DMS79 treated with DMSO at 0.1 percent for 48 hours (cell line): ENCODE data around the gene FOXC1.
A peak's percentile ranks its signal among the peaks of the same experiment; 100 is the strongest.

Source experiments
- DNase-seq: peaks from one replicate; lab custom pipeline; 2025; lab: John Stamatoyannopoulos, UW

The FOXC1 gene

DNA sequence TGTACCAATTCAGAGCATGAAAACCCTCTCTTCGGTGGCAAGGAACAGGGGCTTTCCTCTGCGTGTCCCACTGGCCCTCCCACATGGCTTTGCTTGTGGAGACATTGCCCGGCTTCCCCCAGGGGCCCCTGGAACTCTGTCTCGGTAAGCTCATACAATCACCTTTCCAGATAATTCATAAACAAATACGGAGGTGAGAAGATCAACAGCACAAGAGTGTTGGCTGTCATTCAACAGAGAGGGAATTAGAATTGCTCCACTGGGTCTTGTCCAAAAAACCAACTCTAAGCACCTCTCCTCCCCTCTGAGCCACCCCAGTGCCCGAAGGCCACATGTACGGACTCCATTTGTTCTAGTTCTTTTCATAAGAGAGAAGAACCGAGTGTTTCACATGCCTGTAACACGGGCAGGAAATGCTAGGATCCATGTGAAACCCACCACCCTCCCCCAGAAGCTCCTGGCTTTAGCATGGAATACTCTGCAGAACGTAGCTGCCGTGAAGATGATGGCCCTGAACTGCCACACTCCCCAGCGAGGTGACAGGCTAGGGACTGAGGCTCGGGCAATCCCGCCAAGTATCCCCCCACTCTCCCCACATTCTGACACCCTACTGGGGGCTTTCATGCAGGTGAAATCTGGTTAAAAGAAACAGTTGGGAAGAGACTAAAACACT is 24.6 kb upstream of the FOXC1 start:
- no peak for DNase-seq

DNA sequence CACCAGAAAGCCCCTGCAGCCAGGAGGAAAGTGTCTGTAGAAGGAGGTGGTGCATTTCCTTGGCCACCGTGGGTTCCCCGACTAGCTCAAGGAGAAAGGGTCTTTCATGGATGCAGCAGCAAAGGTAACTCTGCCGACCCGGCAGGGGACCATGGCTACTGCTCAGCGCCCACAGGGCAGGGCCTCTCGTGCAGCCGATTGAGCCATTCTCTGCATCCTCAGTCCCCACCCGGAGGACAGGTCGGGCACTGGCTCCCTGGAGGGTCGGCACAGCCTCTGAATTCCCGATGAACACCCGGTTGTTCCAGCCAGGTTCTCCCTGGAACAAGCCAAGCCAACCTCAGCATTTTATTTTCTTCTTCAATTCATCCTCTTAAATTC is 24.1 kb upstream of the FOXC1 start:
- no peak for DNase-seq

DNA sequence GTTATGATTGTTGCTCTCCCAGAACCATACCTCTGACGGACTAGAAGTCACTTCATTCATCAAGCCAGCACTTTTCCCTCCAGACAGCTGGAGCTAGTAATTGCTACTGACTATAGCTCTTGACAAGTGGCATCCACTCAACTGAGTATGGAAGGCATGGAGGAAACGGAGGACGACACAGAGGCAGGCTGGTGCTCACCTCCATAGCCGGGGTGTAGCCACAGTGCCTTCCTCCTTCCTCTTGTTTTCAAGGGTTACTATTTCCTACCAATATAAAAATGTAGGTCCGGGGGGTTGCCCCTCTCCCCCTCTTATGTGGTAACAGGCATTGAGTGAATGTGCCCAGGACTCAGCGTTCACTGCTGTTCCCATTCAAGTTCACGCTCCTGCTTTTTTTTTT is 23.5 kb upstream of the FOXC1 start:
- no peak for DNase-seq

DNA sequence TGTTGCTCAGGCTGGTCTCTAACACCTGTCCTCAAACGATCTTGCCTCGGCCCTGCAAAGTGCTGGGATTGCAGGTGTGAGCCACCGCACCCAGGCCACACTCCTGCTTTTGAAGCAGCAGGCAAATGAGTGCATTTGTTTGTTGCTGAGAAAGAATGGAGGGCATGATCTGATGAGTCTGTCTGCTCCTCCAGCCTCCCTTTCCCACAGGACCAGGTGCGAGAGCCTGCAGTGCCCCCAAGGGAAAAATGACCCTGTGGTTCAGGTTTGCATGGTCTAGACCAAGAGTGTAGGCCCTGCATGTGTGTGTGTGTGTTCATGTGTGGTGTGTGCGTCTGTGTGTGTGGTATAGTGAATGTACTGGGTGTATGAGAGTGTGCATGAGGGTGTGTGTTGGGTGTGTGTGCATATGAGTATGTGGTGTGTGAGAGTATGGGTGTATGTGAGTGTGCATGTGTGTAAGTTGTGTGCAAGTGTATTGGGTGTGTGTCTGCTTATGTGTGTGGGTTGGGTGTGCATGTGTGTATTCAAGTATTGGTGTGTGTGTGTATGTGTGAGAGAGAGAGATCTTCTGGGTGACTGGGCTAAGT is 22.8 kb upstream of the FOXC1 start:
- no peak for DNase-seq

DNA sequence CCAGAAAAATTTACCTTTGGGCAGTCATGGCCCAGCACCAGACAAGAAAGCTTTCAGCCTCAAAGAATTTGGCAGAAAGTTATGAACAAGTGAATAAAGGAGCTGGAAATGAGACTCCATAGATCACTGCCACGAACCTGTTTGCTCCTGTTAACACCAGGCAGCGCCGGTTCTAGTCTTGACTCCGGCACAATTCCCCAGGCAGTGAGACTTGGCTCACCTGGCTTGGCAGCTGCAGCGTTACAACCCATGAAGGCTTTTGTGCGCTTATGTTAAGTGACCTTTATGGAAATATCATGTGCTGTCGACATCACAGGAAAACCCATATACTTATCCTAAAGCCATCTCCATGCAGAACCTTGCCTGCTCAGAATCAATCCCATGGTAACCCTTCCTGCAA is 22.2 kb upstream of the FOXC1 start:
- DNase-seq = no peak

DNA sequence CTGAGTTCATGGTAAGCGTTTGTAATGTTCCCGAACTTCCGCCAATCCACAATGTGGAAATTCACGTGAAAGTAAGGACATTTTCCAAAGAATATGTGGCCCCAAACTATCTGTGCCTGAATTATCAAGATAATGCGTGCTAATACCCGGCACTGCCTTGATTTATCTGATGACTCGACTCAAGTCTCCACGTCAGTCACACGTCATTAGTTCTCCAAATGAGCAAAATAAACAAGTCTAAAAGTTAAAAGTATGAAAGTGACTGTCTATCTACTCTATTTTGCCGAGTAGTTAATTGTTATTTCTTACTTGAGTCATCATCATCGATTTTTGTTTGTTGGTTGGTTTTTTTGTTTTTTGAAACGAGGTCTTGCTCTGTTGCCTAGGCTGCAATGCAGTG is 21.7 kb upstream of the FOXC1 start:
- DNase-seq = no peak

DNA sequence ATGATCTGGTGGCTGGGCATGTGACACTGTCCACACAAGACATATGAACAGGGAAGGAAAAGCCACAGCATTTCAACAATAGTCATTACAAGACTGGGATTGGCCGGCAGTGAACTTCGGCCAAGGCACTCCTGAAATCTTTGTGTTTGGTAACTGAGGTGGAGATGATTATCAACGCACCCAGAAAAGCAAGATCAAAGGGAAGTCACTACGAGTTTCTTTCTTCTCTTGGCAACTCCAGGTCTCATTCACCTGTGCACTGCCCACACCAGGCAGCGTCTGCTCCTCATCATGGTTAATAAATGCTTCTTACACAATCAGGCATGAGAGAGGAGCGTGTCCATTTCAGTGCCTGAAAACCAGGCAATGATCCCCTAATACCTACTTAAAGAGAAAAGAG is 20.5 kb upstream of the FOXC1 start:
- DNase-seq = no peak

DNA sequence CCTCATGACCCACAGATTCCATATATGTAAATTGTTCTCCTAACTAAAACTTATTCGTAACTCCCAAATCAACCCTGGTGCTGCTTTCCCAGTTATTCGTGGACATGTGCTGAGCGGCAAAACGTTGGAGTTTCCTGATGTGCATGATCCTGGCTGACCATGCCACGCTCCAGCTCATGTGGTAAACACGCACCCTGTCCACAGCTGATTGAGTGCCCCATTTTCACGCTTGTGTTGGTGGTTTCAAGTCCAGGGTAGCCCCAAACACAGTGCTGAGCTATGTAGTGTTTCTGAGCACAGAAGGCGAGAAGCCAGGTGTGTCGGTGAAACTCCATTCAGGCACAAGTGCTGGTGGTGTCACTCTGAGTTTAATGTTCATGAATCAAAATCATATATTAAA is 19.1 kb upstream of the FOXC1 start:
- no peak for DNase-seq

DNA sequence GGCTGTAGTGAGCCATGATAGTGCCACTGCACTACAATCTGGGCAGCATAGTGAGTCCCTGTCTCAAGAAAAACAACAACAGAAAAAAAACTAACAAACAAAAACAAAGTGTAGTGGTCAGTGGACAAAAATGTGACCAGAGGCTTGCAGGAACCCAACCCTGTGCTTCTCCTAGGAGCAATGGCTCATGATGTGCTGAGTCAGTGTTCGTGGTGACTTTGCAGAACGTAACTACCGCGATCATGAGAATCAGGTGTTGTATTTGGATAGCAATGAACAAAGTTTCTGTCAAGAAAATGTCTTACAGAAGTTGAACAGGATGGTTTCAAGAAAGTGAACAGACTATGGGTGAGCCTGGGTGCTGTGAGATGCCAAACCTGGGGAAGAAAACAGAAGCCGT is 18.5 kb upstream of the FOXC1 start:
- no peak for DNase-seq

DNA sequence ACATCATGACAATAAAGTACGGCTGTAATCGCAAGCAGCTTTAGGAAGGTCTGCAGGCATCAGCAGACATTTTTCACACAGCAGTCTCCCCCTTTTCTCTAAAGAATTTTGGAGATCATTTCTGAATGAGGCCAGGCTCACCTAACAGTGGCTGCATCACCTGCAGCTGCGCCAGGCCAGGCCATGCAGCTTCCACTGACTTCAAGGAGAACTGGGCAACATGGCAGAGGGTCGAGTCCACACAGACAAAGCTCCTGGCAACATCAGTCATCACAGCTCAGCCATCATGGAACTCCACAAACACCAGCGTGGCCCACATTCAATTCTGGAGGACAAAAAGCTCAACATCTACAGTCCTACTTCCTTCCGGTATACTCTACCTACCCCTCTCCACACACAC is 17.8 kb upstream of the FOXC1 start:
- DNase-seq = no peak

DNA sequence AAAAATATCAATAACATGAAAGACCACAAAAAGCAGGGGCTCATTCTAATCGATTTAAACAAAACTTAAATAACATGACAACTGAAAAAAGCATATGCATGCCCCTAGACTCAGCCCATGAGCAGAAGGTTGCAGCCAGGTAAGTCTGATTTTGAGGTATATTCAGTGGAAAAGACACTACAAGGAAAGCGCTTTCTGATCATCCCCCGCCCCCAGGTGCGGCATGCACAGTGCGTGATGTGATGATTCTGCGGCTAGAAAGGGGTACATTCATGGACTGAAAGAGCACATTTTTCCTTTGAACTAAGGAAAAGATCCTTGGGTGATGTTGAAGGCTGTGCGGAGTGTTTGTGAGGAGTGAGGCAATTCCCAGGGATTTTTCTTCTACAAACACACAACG is 16.9 kb upstream of the FOXC1 start:
- no peak for DNase-seq

DNA sequence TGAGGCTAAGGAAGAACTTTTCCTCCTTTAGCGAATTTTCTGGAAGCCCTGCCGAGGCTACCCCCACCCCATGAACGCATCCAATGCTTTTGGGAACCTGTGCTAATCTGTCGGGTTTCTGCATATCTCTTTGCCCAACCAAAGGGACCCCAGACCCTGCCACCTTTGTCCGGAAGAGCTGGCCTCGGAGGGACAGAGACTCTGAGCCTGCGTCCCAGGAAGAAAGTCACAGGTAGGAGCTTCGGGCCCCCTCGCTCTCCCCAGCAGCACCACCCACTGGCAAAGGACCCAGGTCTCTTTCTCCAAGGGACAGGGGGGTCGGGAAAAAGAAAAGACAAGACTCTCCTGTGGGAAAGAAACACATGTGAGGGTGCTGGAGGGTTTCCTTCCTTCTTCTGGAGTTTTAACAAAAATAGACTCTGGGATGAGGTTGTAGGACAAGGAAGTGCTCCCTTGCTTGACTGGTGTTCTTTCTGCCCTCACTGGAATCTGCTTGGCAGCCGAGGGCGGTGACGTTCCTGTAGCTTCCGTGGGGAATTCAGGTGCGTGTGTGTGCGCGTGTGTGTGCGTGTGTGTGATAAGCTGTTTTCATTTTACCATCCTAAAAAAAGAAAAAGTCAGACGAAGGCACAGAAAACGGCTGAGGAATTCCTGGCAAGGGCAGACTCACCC is 16.3 kb upstream of the FOXC1 start:
- no peak for DNase-seq

DNA sequence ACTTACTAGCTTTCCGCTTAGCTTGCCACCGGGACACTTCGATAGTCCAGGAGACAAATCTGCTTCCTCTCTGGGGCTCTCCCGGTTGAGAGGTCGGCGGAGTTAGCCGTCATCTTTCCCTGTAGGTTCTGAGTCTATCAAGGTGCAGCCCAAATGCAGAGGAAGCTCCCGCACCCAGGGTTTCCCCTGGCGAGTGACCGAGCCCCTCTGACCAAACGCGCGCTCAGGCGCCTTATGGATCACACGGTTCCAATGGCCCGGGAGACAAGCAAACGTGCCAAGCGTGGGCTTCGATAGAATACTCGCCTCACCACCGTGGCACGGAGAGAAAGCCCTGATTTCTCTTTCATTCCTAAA is 15.8 kb upstream of the FOXC1 start:
- no peak for DNase-seq

DNA sequence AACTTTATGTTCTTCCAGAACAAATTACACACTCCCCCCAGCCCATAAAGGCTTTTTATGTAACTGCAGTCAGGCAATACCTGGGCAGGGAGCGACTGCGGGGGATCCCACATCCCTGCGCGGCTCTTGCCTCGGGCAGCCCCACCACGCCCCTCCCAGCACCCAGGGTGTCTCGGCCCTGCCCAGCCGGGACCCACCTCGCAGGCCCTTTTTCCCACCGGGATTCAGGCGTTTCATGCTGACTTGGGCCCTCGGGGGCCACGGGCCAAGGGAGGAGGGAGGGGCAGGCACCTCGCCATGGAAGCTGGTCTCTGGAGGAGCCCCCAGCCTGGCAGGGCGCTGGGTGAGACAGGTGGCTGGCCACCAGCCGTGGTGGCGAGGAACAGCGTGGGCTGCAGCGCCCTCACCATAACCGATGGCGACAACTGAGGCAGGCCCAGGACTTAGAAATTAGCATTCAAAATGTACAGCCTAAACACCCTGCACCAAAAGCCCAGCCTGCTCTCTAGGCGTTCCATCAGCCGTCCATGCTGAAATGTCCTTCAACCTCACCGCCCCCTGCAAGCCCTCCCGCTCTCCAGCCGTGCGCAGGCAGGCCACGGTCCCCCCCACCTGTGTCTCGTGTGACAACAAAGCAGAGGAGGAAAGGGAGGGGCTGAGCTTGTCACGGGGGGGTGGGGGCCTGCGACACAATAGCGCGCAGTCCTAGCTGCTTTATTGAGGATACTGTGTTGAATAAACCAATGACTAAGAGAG is 15.1 kb upstream of the FOXC1 start:
- DNase-seq = no peak

DNA sequence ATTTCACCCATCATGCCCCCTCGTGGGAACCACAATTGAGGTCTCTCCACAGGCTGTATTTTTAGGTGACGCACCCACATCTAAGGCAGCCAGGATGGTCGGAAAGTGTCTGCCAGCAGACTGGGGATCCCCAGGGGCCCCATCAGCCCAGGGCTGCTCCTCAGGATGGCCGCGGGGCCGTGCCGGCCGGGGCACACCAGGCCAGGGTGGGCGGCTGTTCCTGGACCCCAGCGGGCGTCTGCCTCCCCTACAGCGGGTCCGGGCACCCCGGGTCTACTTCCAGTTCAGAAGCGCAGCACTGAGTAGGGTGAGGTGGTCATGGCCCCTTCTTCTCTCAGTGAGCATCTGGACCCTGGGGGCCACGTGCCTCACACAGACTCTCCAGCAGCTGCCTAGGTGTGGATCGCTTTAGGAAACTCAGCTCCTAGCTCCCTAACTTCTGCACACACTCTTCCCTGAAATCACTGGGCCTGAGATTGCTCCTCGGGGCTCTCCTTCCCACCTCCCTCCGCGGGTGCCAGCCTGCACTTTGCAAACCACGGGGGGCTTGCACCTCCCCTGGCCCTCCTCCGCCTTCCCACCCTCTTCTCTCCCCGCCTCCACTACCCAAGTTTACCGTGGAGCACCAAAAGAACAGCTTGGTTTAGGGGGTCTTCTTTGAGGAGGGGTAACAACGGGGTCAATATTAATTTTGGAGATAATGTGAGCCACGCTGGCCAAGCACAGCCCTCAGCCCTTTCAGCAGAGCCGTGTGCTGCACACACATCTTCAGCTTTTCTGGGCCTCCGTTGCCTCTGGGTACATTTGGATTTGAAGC is 14.2 kb upstream of the FOXC1 start:
- no peak for DNase-seq

DNA sequence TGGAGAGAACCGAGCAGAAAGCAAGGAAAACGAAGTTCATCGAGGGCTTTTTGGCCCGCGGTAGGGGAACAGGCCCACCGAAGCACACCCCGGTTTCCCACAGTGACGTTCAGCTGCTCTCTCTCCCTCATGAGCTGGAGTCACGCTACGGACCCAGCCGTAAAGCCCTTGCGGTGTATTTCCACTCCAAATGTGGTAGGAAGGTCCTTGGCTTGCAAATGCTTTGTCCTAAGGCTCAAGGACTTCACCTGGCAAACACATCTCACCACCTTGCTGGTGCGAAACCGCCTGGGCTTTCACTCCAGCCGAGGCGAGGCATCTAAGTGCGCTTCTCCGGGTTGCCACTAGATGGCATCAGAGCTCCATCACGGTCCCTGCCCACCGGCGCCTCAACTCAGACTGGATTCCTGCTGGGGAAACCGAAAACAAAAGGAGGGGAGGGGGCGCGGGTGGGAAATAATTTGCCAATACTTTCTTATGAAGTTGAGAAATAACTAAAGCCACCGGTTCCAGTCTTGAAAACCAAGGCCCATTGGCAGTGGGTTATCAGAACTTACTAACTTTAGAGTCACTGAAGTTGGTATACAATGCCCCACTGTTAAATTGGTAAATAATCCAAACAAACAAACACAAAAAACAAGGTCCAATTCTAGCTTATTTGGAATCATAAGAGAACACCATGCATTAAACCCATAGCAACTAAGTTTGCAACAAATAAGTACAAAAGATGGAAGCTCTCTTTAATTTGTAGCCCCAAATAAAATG is 13.4 kb upstream of the FOXC1 start:
- DNase-seq = peak; percentile 43

DNA sequence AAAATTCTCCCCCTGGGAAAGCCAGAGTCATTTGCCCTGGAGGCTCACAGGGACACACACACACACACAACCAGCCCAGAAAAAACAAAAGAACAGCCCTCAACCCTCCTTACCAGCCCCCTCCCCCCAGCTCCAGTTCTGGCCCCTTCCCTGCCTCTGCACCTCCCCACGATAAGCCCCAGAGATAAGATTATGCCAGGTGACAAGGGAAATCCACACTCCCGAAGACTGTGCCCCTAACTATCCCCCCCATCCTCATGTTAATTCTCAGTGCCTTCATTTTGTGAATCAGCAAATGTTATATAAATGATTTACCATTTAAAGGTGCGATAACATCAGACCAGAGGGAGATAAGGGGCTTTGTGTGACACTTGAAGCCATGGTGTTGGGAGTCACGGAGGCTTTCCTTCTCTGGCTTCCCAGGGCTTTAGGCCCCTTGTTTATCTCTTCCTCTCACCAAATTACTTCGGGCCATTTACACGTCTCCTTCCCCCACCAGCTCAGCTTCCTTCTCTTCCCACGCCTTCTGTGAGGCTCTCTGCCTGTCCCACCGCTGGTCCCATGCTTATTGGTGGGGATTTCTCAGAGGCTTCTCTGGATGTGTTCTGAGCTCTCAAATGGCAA is 12.5 kb upstream of the FOXC1 start:
- DNase-seq = no peak

DNA sequence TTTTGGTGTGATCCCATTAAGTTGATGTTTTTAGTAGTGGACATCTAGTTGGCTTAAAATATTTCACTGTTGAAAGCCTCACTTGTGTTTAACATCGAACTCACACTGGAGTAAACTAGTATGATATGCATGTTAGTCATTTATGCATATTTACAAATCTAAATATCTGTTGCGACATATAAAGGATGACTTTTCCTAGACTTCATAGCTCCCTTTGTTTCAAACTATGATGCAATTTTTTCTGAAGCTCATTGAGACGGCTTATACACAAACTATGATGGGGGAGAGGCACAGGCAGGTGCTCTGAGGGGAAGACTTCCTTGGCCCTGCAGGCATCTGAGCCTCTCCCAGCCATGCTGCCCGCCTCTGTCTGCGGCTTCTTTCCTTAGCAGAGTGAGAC is 11.8 kb upstream of the FOXC1 start:
- no peak for DNase-seq

DNA sequence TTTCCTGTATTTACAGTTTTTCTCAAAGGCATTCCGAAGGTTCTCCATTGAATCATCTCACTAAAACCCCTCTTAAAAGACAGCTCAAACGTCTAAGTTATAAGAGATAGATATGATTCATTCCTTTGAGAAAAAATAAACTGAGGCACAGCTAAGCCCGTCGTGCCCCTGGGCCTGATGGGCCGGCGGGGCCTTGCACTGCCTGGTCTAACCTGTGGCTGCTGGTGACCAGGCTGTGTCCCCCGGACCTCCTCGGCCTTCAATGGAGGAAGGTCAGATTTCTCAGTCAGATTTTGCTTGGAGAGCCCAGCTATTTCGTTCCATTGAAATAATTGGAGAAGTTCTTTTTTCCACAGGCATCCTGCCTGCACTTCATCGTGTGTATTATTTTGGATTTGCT is 11.3 kb upstream of the FOXC1 start:
- DNase-seq = no peak

DNA sequence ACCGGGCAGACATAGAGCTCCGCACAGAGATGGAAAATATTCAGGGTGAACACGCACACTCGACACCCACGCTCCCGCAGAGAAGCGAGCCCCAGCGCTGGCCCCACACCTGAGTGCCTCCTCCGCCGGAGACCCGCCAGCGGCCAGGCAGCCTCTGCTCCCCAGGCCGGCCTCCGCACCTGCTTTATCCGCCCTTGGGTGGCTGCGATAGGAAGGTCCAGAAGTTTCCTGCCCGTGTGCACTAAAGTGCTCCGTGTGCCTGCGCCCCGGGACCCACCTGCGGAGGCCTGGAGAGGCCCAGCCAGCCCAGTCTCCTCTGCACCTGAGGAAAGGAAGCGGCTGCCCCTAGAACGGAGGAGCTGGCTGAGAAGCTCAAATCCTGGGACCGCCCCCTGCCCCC is 10.8 kb upstream of the FOXC1 start:
- no peak for DNase-seq

DNA sequence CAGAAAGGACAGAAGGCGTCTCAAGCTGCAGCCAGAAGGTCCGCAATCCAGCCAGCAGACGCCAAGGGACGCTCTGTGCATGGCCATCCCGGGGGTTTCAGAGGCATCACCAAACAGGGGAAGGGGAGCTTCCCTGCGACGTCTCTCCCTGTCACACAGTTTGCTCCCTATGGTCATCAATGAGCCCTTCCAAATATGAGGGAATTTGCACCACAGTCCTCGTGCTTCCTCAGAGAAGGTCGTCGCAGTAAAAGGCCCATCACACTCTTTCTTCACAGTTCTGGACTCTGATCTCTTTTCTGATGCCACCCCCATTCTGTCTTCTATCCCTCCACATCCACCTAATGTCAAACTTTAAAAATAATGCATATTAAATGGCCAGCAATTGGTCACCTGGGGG is 10.2 kb upstream of the FOXC1 start:
- DNase-seq = no peak
